Activated T-cell treated with anti-CD3 and anti-CD28 coated beads for 4 hours (primary cell): ENCODE measurements around the gene HES3.

Experiments
- DNase-seq: peaks from one replicate; pipeline ENCODE4 v3.0.0-alpha.2; 2020

Gene HES3

GRCh38 chr1:6265151-6265550, 21.2 kb downstream of the HES3 start:
- no peak for DNase-seq

DNA sequence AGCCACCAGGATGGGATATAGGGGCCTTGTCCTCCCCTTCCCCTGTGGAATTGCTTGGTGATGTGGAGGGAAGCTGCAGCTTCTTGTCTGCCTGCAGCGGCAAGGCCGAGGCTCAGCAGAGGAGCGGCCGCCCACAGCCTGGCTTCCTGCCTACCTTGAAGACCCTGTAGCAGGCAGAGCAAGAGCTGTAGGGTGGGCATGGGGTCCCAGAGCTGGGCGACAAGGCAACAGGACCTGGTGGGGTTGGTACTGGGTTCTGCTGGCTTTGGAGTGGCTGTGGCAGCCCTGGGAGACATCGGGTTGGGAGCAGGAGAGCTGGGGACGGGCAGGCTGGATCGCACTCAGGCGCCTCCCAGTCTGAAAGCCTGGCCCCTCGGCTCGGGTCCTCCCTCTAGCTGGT, 22.7 kb downstream of the HES3 start:
- DNase-seq = no peak

GRCh38 chr1:6267686-6268322, 23.8 kb downstream of the HES3 start:
- no peak for DNase-seq

GRCh38 chr1:6268415-6268814, 24.4 kb downstream of the HES3 start:
- DNase-seq = no peak

DNA sequence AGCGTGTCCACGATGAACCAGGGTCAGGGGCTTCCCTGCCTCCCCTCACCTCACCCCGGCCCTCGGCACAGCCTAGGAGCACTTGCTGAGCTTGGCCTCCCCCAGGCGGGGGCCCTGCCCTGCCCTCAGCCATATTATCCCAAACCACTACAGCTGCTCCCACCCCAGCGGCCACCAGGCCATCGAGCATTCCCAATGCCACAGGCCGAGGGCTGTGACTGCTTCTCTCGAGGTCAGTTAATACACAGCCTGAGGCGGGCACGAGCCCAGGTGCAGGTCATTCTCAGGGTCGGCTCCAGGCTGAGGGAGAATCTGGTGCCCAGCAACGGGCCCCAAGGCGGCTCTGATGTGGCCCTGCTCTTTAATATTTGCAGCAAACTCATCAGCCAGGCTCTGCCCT, 25.3 kb downstream of the HES3 start:
- DNase-seq = no peak

GRCh38 chr1:6269720-6270400, 25.9 kb downstream of the HES3 start:
- DNase-seq = no peak

- no peak for DNase-seq
Observed at GRCh38 chr1:6270401-6270800, 26.4 kb downstream of the HES3 start.

GRCh38 chr1:6271006-6271405, 27.0 kb downstream of the HES3 start:
- DNase-seq = no peak

GRCh38 chr1:6271554-6271953, 27.6 kb downstream of the HES3 start:
- DNase-seq = no peak

GRCh38 chr1:6272452-6272851, 28.5 kb downstream of the HES3 start:
- DNase-seq = no peak

GRCh38 chr1:6272868-6273267, 28.9 kb downstream of the HES3 start:
- DNase-seq = no peak

DNA sequence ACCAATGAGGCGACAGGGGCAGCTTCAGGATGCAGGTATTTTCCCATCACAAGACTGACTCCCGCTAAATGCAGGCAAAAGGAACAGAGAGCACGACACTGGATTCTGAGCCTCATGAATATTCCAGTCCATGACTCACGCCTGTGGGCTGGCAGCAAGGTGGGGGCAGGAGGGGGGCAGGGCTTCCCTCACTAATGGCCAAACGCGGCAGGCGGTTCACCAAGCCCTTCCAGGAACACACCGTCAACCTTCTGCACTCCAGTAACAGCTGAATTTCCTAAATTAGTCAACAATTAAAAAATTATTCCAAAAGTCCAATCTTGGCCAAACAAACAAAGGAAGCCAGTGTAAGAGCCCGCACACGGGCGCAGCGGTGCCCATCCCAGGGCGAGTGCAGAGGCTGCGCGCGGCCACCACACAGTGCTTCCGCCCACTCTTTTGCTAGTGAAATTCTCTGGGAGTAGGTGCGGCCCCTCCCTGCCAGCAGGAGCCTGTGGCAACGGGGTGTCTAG, 29.5 kb downstream of the HES3 start:
- DNase-seq = no peak

DNA sequence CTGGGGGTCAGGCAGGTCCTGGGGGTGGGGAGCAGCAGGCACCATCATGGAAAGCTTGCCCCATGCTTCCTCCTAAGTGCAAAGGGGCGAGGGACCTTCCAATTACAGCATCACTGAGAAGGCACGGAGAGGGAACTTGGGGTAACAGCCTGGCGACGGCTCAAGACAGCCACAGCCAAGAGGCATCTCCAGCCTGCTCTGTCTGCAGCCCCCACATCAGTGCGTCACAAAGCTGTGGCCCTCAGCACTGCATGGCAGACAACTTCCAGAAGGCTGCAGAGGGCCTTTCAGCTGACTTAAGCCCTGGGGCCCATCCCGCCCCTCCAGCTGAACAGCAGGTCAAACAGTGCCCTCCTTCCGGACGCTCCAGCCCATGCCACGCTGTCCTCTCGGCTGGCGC, 30.1 kb downstream of the HES3 start:
- DNase-seq = no peak

GRCh38 chr1:6274622-6275139, 30.7 kb downstream of the HES3 start:
- no peak for DNase-seq

DNA sequence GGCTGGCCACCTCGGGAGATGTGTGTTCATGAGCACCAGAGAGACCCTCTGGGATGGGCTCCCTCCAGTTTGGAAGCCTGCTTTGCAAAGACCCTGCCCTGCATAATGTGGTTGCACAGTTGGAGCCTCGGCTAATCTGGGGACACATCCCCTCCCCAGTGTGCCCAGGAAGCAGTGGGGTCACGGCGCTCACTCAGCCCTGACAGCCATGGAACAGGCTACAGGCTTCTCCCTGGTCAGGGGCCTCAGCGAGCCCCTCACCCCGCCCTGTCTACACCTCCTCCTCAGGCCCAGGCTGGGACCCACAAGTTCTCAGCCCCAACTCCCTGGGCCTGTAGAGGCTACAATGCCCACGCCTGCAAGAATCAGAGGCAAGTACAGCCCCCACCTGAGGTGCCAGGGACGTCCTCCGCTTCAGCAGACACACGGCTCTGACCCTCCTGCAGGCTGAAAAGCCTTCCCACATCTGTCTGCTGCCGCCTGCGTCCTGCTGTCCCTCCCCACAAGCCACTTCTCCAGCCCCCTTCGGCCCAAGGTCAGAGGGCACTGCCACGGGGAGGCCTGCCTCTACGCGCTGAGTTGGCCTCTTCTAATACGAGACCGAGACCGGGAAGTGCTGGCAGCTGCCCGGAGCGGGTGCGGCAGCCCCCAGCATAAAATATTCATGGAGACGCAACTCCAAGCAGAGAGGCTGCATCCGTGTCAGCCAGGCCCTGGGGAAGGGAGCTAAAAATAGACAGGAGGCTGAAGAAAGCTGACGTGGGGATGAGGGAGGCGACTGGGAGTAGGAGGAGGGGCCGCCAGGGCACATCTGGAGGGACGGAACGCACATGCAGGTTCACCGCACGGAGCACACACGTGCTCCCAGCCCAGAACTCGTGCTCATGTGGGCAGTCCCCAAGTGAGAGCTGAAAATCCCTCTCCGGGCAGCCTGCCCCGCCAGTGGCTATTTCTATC, 32.1 kb downstream of the HES3 start:
- DNase-seq = no peak

GRCh38 chr1:6276811-6277555, 33.0 kb downstream of the HES3 start:
- DNase-seq = no peak

GRCh38 chr1:6278263-6278662, 34.3 kb downstream of the HES3 start:
- DNase-seq = no peak

GRCh38 chr1:6279066-6279465, 35.1 kb downstream of the HES3 start:
- DNase-seq = no peak

DNA sequence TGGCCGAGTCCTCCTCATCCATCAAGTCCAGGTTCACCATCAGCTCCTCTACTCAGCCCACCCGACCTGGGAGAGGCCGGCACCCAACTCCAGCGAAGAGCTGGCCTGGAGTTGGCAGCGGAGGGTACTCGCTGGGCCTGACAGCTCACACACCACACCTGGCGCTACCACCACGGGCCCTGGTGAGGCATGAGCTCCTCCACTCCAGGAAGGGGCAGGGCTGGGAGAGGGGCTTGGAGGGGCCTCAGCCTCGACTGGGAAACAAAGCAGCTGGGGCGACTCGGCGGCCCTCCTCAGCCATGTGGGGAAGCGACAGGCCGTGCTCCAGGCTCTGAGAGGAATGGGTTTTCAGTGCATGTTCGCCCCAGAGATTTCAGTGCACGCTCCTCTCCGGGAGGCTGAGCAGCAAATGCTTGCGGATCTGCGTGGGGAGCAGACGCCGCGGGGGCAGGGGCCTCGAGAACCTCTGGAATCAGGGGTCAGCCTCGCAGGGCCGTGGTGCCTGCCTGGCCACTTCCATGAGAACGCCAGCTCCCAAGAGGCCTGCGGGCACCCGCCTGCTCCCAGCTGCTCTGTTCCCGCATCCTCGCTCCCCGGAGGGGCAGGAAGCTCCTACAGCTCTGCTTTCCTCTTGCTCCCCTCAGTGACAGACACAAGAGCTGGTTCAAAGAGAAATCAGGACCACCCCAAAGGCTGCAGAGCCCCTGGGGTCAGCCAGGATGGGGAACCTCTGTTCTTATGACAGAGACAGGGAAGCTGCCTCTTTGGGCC, 35.8 kb downstream of the HES3 start:
- DNase-seq = no peak

DNA sequence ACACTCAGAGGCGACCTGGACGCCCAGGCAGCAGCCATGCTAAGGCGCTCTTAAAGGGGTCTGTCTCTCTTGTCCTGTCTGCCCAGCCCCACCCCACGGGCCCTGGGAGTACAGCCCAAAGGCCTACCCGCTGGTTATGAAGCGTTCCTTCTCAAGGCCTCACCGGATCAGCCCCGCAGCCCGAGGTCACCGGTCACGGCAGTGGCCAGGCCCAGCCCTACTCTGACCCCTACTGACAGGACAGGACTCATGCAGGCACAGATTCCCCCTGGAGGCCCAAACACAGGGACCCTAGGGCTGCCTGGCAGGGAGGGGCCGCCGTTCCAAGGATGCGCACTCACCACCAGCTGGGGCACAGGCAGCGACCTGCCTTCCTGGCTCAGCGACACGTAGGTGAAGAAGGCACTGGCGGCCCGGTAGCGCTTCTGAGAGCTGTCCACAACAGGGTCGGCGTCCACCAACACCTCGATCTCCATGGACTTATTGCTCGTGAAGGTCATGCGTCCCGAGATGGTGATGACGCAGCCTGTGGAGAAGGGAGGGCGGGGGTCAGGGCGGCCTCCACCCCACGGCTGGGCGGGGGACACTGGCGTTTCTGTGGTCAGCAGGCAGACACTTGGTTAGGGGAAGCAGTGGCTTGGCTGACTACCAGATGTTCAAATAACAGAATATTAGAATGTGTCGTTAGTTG, 36.9 kb downstream of the HES3 start:
- DNase-seq = no peak
